Measurements from ENCODE around the gene SYCE3. TPM values are rescaled to one million over a fixed set of nuclear protein-coding genes. Genes with fewer than 3 reads are reported as not detected.

SYCE3 gene
- total RNA-seq = 0.37 and 0.85 TPM in 2 replicates

DNA sequence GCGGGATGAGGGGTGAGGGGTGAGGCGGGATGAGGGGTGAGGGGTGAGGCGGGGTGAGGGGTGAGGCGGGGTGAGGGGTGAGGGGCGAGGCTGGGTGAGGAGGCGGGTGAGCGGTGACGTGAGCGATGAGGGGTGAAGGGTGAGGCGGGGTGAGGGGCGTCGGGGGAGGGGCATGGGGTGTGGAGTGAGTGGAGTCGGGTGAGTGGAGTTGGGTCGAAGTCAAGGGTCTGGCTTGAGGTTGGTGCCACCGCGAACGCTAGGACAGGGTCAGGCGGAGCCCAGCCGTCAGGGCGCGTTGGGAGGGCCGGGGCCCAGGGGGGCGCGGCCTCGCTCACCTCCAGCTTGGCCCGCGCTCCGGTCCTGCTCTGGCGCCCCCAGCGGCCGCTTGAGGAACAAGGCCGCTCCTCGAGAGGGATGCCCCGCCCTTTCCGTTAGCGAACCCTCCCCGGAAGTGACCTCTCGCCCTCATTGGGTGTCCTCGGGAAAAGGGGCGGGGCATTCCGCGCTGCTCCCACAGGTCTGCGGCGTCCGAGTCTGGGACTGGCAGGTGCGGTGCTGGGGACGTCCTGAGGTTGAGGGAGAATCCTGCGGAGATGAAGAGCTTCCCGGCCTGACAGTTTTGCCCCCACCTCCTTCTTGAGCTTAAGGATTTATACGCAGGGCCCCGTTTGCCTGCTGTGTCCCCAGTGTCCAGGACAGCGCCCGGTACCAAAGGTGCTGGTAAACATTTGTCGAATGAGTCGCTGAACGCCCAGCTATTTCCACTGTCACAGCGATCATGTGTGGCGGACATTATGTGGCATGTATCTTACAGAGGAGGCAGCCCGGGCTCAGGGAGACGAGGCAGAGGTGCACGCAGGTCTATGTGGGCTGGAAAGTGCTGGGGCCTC lies at the start of gene SYCE3:
Gene SYCE3, minus strand, starts transcription at position 397 of the 890 bp plus-strand sequence. CDS start 6,514 bp downstream, outside the sequence.

GRCh38 chr22:50600538-50600937 lies 37.8 kb upstream of the SYCE3 start, which contains the start of gene MAPK8IP2:
TSS of gene MAPK8IP2 (plus strand) at chr22:50600793. CDS start at chr22:50600819, 26 bp downstream.

GRCh38 chr22:50582493-50583293 lies 20.0 kb upstream of the SYCE3 start, which contains the start of gene CHKB:
TSS of gene CHKB (minus strand) at chr22:50582849. CDS start at chr22:50582781, 68 bp downstream.

GRCh38 chr22:50577987-50578775 lies 15.5 kb upstream of the SYCE3 start, which contains the start of gene CPT1B:
TSS of gene CPT1B (minus strand) at chr22:50578427. CDS start at chr22:50577915, 512 bp downstream.

DNA sequence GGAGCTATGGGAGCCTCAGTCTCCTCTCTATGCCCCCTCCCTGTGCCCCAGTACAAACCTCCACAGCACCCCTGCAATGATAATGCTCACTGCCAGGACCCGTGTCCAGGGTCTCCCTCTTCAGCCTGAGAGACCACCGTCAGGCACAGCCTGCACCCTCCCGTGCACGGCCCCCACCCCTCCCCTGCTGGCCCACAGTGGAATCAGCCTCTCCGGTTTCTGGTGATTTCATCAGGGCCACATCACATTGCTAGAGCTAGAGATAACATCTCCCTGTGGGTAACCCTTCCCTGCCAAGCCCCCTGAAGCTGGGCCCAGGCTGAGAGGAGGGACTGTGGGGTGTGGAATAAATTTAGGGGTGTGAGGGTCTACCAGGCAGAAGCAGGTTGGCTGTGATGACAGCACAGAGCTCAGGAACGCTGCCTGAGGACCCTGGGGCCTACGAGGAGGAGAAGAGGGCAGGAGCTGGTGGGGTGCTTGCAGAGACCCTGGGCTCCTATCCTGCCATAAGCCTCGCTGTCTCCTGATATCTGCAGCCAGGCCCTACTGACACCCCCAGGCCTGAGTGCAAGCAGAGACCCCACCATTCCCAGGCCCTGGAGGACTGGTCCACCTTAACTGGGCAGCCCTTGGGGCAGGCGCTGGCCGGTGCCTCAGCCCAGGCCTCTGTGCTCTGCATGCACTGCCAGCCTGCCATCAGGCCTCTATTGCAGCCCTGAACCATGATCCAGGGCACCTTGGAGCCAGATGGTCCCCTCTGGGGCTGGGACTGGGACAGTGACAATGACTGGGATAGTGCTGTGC lies 17.0 kb downstream of the SYCE3 start, which contains the start of gene KLHDC7B:
Gene KLHDC7B, plus strand, starts transcription at position 378 of the 804 bp plus-strand sequence. Its CDS starts 345 bp downstream, at position 723.

DNA sequence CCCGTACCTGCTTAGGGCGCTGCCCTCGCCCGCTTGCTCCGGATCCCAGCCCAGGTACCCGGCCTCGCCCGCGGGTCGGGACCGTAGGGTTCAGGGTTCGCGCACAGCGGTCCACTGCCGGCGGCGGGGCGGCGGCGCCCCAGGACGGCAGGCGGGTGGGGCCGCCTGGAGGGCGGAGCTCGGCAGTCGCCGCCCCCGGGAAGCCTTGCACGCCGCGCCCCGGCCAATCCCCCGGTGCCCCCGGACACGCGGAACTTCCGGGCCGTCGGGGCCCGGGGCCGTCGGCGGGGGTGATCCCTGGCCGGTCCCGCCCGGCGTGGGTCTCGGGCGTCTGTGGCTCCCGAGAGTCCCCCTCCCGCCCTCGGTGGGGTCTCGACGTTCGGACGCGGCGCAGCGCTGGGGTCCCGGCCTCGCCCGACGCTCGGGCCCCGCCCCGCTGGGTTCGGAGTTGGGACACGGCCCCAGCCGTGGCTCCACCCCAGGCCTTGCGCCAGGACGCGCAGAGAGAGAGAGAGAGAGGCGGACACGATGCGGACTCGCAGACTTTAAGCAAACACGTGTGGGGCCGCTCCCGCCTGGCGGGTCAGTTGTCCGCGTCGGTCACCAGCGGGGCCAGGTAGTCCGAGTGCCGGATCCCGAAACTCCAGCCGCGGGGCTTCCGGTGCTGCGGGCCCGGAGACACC lies 32.7 kb downstream of the SYCE3 start, which contains the start of gene TYMP:
Gene TYMP, minus strand, starts transcription at position 116 of the 683 bp plus-strand sequence. CDS start 303 bp downstream, outside the sequence.

GRCh38 chr22:50525104-50525857 lies 37.4 kb downstream of the SYCE3 start, which contains the start of gene SCO2:
TSS of gene SCO2 (minus strand) at chr22:50525598. CDS start at chr22:50524411, 1,187 bp downstream.

DNA sequence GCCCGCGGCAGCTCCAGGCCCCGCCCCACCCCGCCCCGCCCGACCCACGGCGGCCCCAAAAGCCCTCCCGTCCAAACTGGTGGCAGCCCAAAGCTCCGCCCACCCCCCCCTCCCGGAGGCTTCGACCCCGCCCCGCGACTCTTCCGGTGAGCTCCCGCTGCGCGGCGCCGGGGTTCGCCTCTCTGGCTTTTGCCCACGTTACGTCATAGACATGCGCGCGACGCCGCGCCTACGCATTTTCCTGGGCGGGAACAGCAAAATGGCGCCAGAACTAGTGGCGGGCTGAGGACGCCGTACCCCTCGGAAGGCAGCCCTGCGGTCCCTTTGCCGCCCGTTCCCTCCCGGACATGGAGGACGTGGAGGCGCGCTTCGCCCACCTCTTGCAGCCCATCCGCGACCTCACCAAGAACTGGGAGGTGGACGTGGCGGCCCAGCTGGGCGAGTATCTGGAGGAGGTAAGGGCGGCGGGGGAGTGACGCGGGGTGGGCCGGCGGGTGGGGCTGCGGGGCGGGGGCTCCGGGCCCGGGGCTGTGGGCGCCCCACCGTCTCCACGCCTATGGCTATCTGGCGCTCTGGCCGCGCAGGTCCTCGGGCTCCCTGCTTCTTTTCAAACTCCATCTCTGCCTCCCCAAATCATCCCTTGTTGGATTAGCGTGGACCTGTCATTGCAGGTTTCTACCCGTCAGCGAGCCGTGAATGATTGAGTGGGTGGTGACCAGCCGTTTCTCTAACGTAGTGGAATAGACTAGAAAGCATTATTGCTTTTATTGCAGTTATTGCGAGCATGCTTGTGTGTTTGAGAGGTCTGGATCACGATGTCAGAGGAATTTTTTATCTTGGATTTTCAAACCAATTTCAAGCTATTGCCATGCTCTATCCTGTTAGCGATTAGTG lies 54.5 kb downstream of the SYCE3 start, which contains the start of gene NCAPH2:
Gene NCAPH2, plus strand, starts transcription at position 234 of the 894 bp plus-strand sequence. Its CDS starts 114 bp downstream, at position 348.

DNA sequence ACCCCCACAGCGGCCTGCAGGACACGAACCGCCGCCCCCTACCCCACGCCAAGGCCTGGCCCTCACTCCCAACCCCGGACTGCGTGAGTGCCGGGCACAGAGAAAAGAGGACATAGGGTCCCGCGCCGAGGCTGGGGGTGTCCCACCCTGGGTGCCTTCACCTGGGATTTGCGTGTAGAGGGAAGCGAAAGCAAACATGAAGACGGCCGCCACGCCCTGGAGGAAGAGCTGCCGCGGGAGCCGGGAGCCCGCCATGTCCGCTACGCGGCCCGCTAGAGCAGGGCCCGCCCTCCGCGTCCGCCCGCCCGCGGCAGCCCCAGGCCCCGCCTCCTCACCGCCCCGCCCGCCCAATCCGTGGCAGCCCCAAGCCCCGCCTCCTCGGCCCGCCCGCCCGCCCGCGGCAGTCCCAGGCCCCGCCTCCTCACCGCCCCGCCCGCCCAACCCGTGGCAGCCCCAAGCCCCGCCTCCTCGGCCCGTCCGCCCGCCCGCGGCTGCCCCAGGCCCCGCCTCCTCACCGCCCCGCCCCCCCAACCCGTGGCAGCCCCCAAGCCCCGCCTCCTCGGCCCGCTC lies 55.2 kb downstream of the SYCE3 start, which contains the start of gene LMF2:
Gene LMF2, minus strand, starts transcription at position 282 of the 570 bp plus-strand sequence. Its CDS starts 27 bp downstream, at position 255.

Other genes with a start within 250 kb of the SYCE3 start
- gene DENND6B, start 235.9 kb downstream of the SYCE3 start, total RNA-seq = 1.6 and 2.1 TPM in 2 replicates
- gene PPP6R2, start 219.6 kb downstream of the SYCE3 start, total RNA-seq = 64.1 and 64.8 TPM in 2 replicates
- gene SBF1, start 87.9 kb downstream of the SYCE3 start, total RNA-seq = 54.6 and 79.1 TPM in 2 replicates
- gene ADM2, start 81.4 kb downstream of the SYCE3 start, total RNA-seq = 1.4 and 2.4 TPM in 2 replicates
- gene MIOX, start 76.1 kb downstream of the SYCE3 start, total RNA-seq = not detected in 2 replicates
- gene LMF2, start 55.2 kb downstream of the SYCE3 start, total RNA-seq = 20.9 and 28.4 TPM in 2 replicates
- 17.1 and 18.6 TPM in 2 replicates for gene NCAPH2, start 54.7 kb downstream of the SYCE3 start, total RNA-seq
- 0.57 and 1.6 TPM in 2 replicates for gene SCO2, start 37.3 kb downstream of the SYCE3 start, total RNA-seq
- 15.7 and 26.9 TPM in 2 replicates for gene TYMP, start 32.9 kb downstream of the SYCE3 start, total RNA-seq
- 0.28 TPM in 2 replicates for gene KLHDC7B, start 17.0 kb downstream of the SYCE3 start, total RNA-seq
- gene CPT1B, start 15.5 kb upstream of the SYCE3 start, total RNA-seq = 1.00 and 2.3 TPM in 2 replicates
- 16.6 and 19.3 TPM in 2 replicates for gene CHKB, start 19.9 kb upstream of the SYCE3 start, total RNA-seq
- 0.28 TPM in 2 replicates for gene MAPK8IP2, start 37.9 kb upstream of the SYCE3 start, total RNA-seq
- gene ARSA, start 65.2 kb upstream of the SYCE3 start, total RNA-seq = 13.9 and 16.4 TPM in 2 replicates
- 0.57 and 0.74 TPM in 2 replicates for gene SHANK3, start 109.9 kb upstream of the SYCE3 start, total RNA-seq
- gene ACR, start 175.3 kb upstream of the SYCE3 start, total RNA-seq = not detected in 2 replicates
- gene RABL2B, start 220.7 kb upstream of the SYCE3 start, total RNA-seq = 5.5 and 7.5 TPM in 2 replicates